ENCODE data around the gene TLE3. TPM values are rescaled to one million over a fixed set of nuclear protein-coding genes. Genes with fewer than 3 reads are reported as not detected.

Gene TLE3
- total RNA-seq, 1 donor from 2014 or later = 58.8 TPM

- intact Hi-C loops (cut with DNase I) = no loop called here
- Histone ChIP-seq H3K4me3 (no peak overlapping the region), H3K27me3 (no peaks in the 10 kb centered on the region), H3K27ac (no peak overlapping the region), H3K4me1 (peaks cover 23% of the 10 kb centered on the region), H3K36me3 (no peaks in the 10 kb centered on the region), H3K9me3 (no peaks in the 10 kb centered on the region)
- no peak for ATAC-seq
- TF ChIP-seq, protein P1, sequence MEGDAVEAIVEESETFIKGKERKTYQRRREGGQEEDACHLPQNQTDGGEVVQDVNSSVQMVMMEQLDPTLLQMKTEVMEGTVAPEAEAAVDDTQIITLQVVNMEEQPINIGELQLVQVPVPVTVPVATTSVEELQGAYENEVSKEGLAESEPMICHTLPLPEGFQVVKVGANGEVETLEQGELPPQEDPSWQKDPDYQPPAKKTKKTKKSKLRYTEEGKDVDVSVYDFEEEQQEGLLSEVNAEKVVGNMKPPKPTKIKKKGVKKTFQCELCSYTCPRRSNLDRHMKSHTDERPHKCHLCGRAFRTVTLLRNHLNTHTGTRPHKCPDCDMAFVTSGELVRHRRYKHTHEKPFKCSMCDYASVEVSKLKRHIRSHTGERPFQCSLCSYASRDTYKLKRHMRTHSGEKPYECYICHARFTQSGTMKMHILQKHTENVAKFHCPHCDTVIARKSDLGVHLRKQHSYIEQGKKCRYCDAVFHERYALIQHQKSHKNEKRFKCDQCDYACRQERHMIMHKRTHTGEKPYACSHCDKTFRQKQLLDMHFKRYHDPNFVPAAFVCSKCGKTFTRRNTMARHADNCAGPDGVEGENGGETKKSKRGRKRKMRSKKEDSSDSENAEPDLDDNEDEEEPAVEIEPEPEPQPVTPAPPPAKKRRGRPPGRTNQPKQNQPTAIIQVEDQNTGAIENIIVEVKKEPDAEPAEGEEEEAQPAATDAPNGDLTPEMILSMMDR (IDR thresholded peaks at IDR 0.05) = no peak
- no peak for DNase-seq
Measured at GRCh38 chr15:70020229-70020628, 77.5 kb downstream of the TLE3 start.

DNA sequence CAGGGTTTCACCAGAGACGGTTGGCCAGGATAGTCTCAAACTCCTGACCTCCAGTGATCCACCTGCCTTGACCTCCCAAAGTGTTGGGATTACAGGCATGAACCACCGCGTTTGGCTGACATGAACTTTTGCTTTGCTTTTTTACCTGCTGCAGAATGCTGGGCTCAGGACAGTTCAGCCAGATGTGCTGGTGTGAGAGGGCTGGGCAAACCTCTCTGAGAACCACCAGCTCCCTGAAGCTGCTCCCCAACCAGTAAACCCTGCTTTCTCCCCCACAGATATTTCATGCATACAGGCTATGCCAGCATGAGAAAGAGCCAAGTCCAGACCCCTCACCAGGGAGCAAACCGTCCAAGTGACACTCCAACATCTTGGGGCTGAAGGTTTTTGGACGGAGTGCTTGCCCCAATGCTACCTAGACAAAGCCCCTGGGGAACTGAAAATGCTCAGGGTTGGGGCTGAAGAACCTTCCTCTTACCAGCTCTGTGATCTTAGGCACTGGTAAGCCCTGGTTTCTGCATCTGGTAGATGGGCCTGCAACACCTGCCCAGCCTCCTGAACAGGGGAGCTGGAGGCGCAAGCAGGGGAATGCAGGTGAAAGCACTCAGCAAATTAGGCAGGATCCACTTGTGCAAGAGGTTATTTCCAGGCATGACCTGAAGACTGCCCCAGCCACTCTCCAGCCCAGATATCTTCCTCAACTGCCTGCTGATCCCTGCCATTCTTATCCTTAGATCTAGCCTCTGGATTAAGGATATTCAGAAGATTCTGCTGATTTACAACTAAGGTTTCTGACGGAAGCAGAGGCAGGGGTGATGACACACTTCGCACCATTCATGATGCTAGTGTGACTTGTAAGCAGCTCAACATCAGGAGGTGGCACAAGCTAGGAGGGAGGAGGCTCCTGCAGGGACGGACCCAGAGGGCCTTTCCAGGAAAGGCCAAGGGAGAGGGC is 78.8 kb downstream of the TLE3 start:
- no peak overlapping the region for H3K4me3 ChIP-seq
- DNase-seq (no peak), ATAC-seq (no peak)
- H3K27ac ChIP-seq = no peak overlapping the region
- intact Hi-C loops (cut with DNase I) = no loop called here
- peaks cover 11% of the 10 kb centered on the region for H3K4me1 ChIP-seq
- no peaks in the 10 kb centered on the region for H3K27me3 ChIP-seq
- H3K9me3 ChIP-seq = no peaks in the 10 kb centered on the region
- no peaks in the 10 kb centered on the region for H3K36me3 ChIP-seq
- TF ChIP-seq, protein P1 (IDR thresholded peaks at IDR 0.05) = no peak

DNA sequence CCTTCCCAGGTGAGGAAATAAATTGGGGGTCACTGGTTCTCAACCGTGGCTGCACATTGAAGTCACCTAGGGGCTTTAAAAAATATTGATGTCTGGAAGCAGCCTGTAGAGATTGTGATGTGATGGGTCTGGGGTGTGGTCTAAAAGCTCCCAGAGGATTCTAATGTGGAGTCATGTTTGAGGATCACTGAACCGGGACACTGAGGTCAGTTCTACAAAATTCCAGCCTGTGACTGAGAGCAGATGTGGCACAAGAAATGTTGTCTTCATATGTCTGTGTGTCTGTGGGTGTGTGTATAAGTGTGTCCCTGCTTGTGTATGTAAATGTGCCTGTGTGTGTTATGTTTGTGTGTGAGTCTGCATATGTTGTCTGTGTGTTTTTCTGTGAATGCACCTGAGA is 79.9 kb downstream of the TLE3 start:
- no peak for ATAC-seq
- DNase-seq = no peak
- intact Hi-C loops (cut with DNase I) = no loop called here
- Histone ChIP-seq H3K4me3 (no peak overlapping the region), H3K27me3 (no peaks in the 10 kb centered on the region), H3K27ac (no peak overlapping the region), H3K9me3 (no peaks in the 10 kb centered on the region), H3K36me3 (no peaks in the 10 kb centered on the region), H3K4me1 (no peaks in the 10 kb centered on the region)
- TF ChIP-seq, protein P1 (IDR thresholded peaks at IDR 0.05) = no peak

- ATAC-seq = no peak
- TF ChIP-seq, protein P1 (IDR thresholded peaks at IDR 0.05) = no peak
- intact Hi-C loops (cut with DNase I) = no loop called here
- DNase-seq = no peak
- Histone ChIP-seq H3K9me3 (no peaks in the 10 kb centered on the region), H3K27me3 (no peaks in the 10 kb centered on the region), H3K36me3 (no peaks in the 10 kb centered on the region), H3K27ac (no peak overlapping the region), H3K4me1 (no peaks in the 10 kb centered on the region), H3K4me3 (no peak overlapping the region)
Measured at GRCh38 chr15:70017025-70017424, 80.7 kb downstream of the TLE3 start.

DNA sequence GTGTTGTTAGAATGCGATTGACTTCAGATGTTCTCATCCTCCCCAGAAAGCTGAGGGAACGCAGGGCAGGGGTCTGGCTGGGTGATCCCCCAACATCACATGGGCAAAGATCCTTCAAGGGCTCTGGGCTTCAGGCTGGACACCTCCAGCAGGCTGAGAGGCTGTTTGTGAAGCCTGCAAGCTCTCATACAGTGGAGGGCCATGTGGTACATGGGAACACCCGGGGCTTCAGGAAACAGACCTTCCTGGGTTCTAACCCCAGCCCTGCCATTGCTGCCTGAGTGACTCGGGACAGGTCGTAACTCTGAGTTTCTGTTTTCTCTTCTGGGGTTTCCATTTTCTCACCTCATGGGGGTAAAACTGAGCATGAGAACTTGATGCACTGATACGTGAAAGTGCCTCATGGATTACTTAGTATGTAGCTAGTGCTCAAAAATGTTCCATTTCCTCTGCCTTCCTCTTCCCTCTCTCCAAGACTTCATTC is 81.2 kb downstream of the TLE3 start:
- ATAC-seq (no peak), DNase-seq (no peak)
- Histone ChIP-seq H3K27me3 (no peaks in the 10 kb centered on the region), H3K4me3 (no peak overlapping the region), H3K9me3 (no peaks in the 10 kb centered on the region), H3K27ac (no peak overlapping the region), H3K36me3 (no peaks in the 10 kb centered on the region), H3K4me1 (no peaks in the 10 kb centered on the region)
- TF ChIP-seq, protein P1 (IDR thresholded peaks at IDR 0.05) = no peak
- intact Hi-C loops (cut with DNase I) = no loop called here
